Ishikawa (cell line): ENCODE results near the gene SPON1.

ENCODE experiments used
- CEBPB ChIP-seq: IDR thresholded peaks from 2 replicates; pipeline ENCODE4 v1.6.1; 2012
- CREB1 ChIP-seq: IDR thresholded peaks from 2 replicates; pipeline ENCODE4 v1.6.1; 2012; ENCODE audit warnings: low read depth
- EP300 ChIP-seq: IDR thresholded peaks from 2 replicates; pipeline ENCODE4 v1.6.1; 2012; ENCODE audit warnings: borderline replicate concordance
- MAX ChIP-seq: IDR thresholded peaks from 2 replicates; pipeline ENCODE4 v1.6.1; 2012
- RAD21 ChIP-seq: IDR thresholded peaks from 2 replicates; pipeline ENCODE4 v1.6.1; 2012; ENCODE audit warnings: low read depth
- REST ChIP-seq: IDR thresholded peaks from 2 replicates; pipeline ENCODE4 v1.6.1; 2012; ENCODE audit warnings: low read depth, mild to moderate bottlenecking
- TEAD4 ChIP-seq: IDR thresholded peaks from 2 replicates; pipeline ENCODE4 v1.6.1; 2012
- USF1 ChIP-seq: IDR thresholded peaks from 2 replicates; pipeline ENCODE4 v1.6.1; 2012

DNA sequence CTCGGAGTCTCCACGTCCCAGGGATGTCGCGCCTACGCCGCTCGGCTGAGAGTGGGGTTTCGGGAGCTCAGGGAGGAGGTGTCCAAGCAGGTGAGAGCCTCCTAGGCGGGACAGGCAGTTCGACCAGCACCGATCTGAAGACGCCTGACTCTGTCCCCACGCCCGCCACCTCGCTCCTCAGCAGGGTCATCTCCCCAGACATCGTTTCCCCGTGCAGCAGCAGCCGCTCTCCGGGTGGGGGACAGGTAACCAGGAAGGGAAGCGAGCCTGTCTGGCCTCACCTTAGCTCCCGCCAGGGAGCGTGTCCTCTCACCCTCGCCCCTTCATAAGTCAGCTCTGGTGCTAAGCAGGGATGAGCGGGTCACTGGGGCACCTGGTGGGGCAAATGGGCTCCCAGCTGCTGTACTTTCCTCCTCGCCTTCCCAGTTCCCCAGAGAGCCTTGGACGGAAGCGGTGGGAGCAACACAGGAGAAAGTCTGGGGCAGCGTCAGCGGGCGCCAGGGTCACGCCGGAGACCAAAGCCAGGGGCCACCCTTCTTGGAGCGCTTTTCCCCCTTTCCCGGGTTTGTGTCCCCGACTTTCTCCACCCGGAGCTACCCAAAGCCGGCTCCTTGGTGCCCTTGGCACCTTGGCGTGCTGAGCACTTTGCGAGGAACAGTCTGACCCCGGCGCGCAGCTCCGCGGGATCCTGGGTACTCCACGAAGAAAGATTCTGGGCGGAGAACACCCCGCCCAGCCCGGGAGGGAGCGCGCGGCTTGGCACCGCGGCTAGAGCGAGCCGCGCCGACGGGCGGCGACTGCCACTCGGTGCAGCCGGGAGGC lies 1.6 kb downstream of the SPON1 start:
- TF ChIP-seq EP300, result no peak
- no peak for TF ChIP-seq RAD21
- no peak for TF ChIP-seq USF1
- TF ChIP-seq CEBPB, result no peak
- no peak for TF ChIP-seq MAX
- no peak for TF ChIP-seq REST
- no peak for TF ChIP-seq TEAD4
- no peak for TF ChIP-seq CREB1
